HCT116 (cell line): Measurements from ENCODE around the gene DAPK3. TPM values are rescaled to one million over a fixed set of nuclear protein-coding genes. Genes with fewer than 3 reads are reported as not detected.

Experiments used
- ATAC-seq: fragments of 200-7000 bp; cut with Tn5 transposase; 2 replicates; pipeline ENCODE4 v1.9.1; 2020; ENCODE audit warnings: mild to moderate bottlenecking, moderate library complexity
- BruUV-seq: library from RNA; stranded (reverse); fragments of 400-500 nt; replicated peaks from 2 replicates; lab custom pipeline; 2021; lab: Mats Ljungman, UMichigan
- CTCF ChIA-PET: fragments of 300-600 bp; sonication (Branson Sonifier 250); formaldehyde crosslinking; loops from one replicate; lab custom pipeline; 2021; ENCODE audit warnings: antibody characterized with exemption; lab: Charles Lee
- POLR2A ChIA-PET: fragments of 300-600, 350-600 bp; sonication (Branson Sonifier 250); formaldehyde crosslinking; loops from one replicate; lab custom pipeline; 2021; ENCODE audit warnings: antibody characterized with exemption; lab: Charles Lee
- RAD21 ChIA-PET, 2 experiments: fragments of 300-600 bp; sonication (Branson Sonifier 250); formaldehyde crosslinking; loops; one replicate each; lab custom pipeline; 2023; ENCODE audit warnings: low total read pairs in 2 of 2; ENCODE audit not compliant: uncharacterized antibody in 2 of 2, unreplicated experiment in 2 of 2, low non-redundant PET in 1 of 2; lab: Charles Lee
- DNase-seq: peaks from one replicate; pipeline ENCODE4 v3.0.0-alpha.2; 2010; ENCODE audit warnings: low read depth, low spot score
- H2AFZ ChIP-seq: fragments of 200-600 bp; shearing (Covaris generic), sonication (generic); 2 replicates; pipeline ENCODE4 v1.6.1; 2017; ENCODE audit warnings: low read depth, mixed run types, mixed read lengths, antibody characterized with exemption, low read length; ENCODE audit not compliant: poor library complexity, severe bottlenecking
- H3K27ac ChIP-seq: 2 replicates; pipeline ENCODE4 v1.5.1; 2012; ENCODE audit warnings: low read depth, low read length
- H3K27me3 ChIP-seq: fragments of 200-600 bp; sonication (generic); 2 replicates; pipeline ENCODE4 v1.6.1; 2016; ENCODE audit warnings: mixed run types, low read length, mixed read lengths; ENCODE audit not compliant: insufficient read depth
- H3K36me3 ChIP-seq, 2 experiments: fragments of 200-500 bp in 1 of 2; fragments of 200-600 bp in 1 of 2; sonication (Bioruptor generic) in 1 of 2; sonication (generic) in 1 of 2; 2 replicates each; pipeline versions ENCODE4 v1.5.1 to v1.6.1; 2014 to 2016; ENCODE audit warnings: low read length in 2 of 2, inconsistent platforms in 1 of 2, mixed read lengths in 1 of 2, mixed run types in 1 of 2; ENCODE audit not compliant: insufficient read depth in 2 of 2, control insufficient read depth in 1 of 2
- H3K4me1 ChIP-seq, 2 experiments: fragments of 200-600 bp in 1 of 2; sonication (generic) in 1 of 2; 2 replicates each; pipeline versions ENCODE4 v1.5.1 to v1.6.1; 2012 to 2017; ENCODE audit warnings: low read length in 2 of 2, inconsistent platforms in 1 of 2, mild to moderate bottlenecking in 1 of 2, mixed read lengths in 1 of 2, mixed run types in 1 of 2, moderate library complexity in 1 of 2; ENCODE audit not compliant: insufficient read depth in 2 of 2, control insufficient read depth in 1 of 2
- H3K4me2 ChIP-seq: fragments of 200-600 bp; sonication (generic); 2 replicates; pipeline ENCODE4 v1.6.1; 2017; ENCODE audit warnings: mixed run types, low read length, mixed read lengths
- H3K4me3 ChIP-seq, 2 experiments: fragments of 200-600 bp in 1 of 2; sonication (generic) in 1 of 2; replicated peaks in 1 of 2; 2 replicates each; pipeline ENCODE4 v1.5.1; 2011 to 2016; ENCODE audit warnings: low read length in 2 of 2, control low read depth in 1 of 2, low read depth in 1 of 2, mild to moderate bottlenecking in 1 of 2, mixed read lengths in 1 of 2, mixed run types in 1 of 2
- H3K79me2 ChIP-seq: fragments of 200-600 bp; sonication (generic); 2 replicates; pipeline ENCODE4 v1.6.1; 2017; ENCODE audit warnings: mild to moderate bottlenecking, mixed run types, low read length, moderate library complexity, mixed read lengths; ENCODE audit not compliant: insufficient read depth
- H3K9ac ChIP-seq: fragments of 200-600 bp; sonication (generic); 2 replicates; pipeline ENCODE4 v1.6.1; 2016; ENCODE audit warnings: low read length, mixed read lengths
- H3K9me2 ChIP-seq: fragments of 200-600 bp; sonication (generic), shearing (Covaris generic); 2 replicates; pipeline ENCODE4 v1.6.1; 2017; ENCODE audit warnings: mixed run types, mild to moderate bottlenecking, moderate library complexity; ENCODE audit not compliant: insufficient read depth
- H3K9me3 ChIP-seq, 2 experiments: fragments of 200-500 bp in 1 of 2; fragments of 200-600 bp in 1 of 2; sonication (Bioruptor generic) in 1 of 2; sonication (generic) in 1 of 2; 2 replicates each; pipeline ENCODE4 v1.6.1; 2014 to 2017; ENCODE audit warnings: low read length in 2 of 2, mixed read lengths in 2 of 2, inconsistent platforms in 1 of 2, low read depth in 1 of 2, mild to moderate bottlenecking in 1 of 2, mixed run types in 1 of 2, moderate library complexity in 1 of 2; ENCODE audit not compliant: control insufficient read depth in 1 of 2, insufficient read depth in 1 of 2
- H4K20me1 ChIP-seq: fragments of 200-600 bp; sonication (generic), shearing (Covaris generic); 2 replicates; pipeline ENCODE4 v1.6.1; 2017; ENCODE audit warnings: mixed run types, mild to moderate bottlenecking, moderate library complexity; ENCODE audit not compliant: insufficient read depth
- CBX3 ChIP-seq: IDR thresholded peaks from 2 replicates; pipeline ENCODE4 v1.6.1; 2012; ENCODE audit warnings: low read depth
- CEBPB ChIP-seq: IDR thresholded peaks from 2 replicates; pipeline ENCODE4 v1.6.1; 2012; ENCODE audit warnings: low read depth
- EZH2 ChIP-seq: fragments of 200-600 bp; sonication (generic); IDR thresholded peaks from 2 replicates; pipeline ENCODE4 v1.6.1; 2017; ENCODE audit warnings: antibody characterized with exemption, mixed run types
- FOSL1 ChIP-seq: IDR thresholded peaks from 2 replicates; pipeline ENCODE4 v1.6.1; 2012; ENCODE audit warnings: low read depth
- POLR2A ChIP-seq: IDR thresholded peaks from 2 replicates; pipeline ENCODE4 v1.7.0; 2011; ENCODE audit warnings: borderline replicate concordance; ENCODE audit not compliant: insufficient read depth, insufficient read length; ENCODE audit errors: extremely low read depth
- POLR2AphosphoS5 ChIP-seq: IDR thresholded peaks from 2 replicates; pipeline ENCODE4 v1.6.1; 2011; ENCODE audit warnings: mild to moderate bottlenecking, low read depth, low read length, moderate library complexity
- RAD21 ChIP-seq: IDR thresholded peaks from 2 replicates; pipeline ENCODE4 v1.6.1; 2012; ENCODE audit warnings: low read depth, mild to moderate bottlenecking
- SIN3A ChIP-seq: IDR thresholded peaks from 2 replicates; pipeline ENCODE4 v1.6.1; 2012; ENCODE audit warnings: low read depth
- SRF ChIP-seq: IDR thresholded peaks from 2 replicates; pipeline ENCODE4 v1.6.1; 2012; ENCODE audit warnings: low read depth
- ZFX ChIP-seq: fragments of 450-650 bp; IDR thresholded peaks from 2 replicates; pipeline ENCODE4 v1.6.1; 2017
- intact Hi-C: fragments of 100-400 bp; cut with micrococcal nuclease; formaldehyde crosslinking; loops from 2 replicates; pipeline ENCODE4 v1.10.0; 2022
- total RNA-seq: library from RNA; stranded (reverse); gene quantifications from one replicate; pipeline ENCODE4 v1.2.1, GENCODE V29; 2021; ENCODE audit not compliant: unreplicated experiment
- TF ChIP-seq, protein P1 (sequence below): IDR thresholded peaks from 2 replicates; pipeline ENCODE4 v1.6.1; 2012
- TF ChIP-seq, protein P2 (sequence below): IDR thresholded peaks from 2 replicates; pipeline ENCODE4 v1.6.1; 2011; ENCODE audit warnings: mild to moderate bottlenecking, low read length, moderate library complexity; ENCODE audit not compliant: insufficient replicate concordance; ENCODE audit errors: extremely low read depth
- TF ChIP-seq, protein P3 (sequence below): IDR thresholded peaks from 2 replicates; pipeline ENCODE4 v1.6.1; 2012
- TF ChIP-seq, protein P4 (sequence below): IDR thresholded peaks from 2 replicates; pipeline ENCODE4 v1.6.1; 2012; ENCODE audit warnings: low read depth
- TF ChIP-seq, protein P5 (sequence below), 3 experiments: fragments of 200-600 bp in 1 of 3; sonication (generic) in 1 of 3; IDR thresholded peaks in 2 of 3; conservative IDR thresholded peaks in 1 of 3; 2 replicates each; pipeline ENCODE4 v1.5.1; 2012 to 2017; ENCODE audit warnings: low read depth in 2 of 3, low read length in 2 of 3, antibody characterized with exemption in 1 of 3, borderline replicate concordance in 1 of 3, control low read depth in 1 of 3, mild to moderate bottlenecking in 1 of 3, mixed read lengths in 1 of 3, mixed run types in 1 of 3, moderate library complexity in 1 of 3; ENCODE audit not compliant: insufficient read depth in 1 of 3

The DAPK3 gene
- total RNA-seq, 1 experiment from 2014 or later = 54.8 TPM

DNA sequence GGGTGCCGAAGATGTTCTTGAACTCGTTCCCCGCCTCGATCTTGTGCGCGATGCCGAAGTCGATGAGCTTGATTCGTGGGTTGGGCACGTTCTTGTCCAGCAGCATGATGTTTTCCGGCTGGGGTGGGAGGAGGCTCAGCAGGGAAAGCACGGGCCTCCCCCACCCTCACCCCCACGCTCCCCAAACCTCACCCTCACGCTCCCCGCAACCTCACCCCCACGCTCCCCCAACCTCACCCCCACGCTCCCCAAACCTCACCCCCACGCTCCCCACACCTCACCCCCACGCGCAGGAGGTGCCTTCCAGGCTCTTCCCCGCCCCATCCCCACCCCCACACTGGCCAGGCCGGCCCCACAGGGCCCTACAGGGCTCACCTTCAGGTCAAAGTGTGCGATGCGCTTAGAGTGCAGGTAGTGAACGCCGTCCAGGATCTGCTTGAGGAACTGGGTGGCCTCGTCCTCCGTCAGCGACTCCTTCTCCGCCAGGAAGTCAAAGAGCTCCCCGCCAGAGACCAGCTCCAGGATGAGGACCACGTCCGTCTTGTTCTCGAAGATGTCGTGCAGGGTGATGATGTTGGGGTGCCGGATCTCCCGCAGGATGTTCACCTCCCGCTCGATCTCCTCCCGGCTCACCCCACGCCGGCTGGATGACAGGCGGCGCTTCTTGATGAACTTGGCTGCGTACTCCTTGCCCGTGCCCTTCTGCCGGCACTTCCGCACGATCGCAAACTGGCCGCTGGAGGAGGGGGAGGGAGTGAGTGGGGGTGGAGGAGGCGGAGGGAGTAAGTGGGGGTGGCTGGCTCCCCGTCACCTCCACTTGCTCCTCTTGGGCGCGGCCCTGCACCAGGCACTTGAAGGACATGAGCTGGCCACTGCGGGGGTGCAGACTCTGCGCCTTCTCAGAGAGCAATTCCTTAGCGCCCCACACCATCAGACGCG lies 6.4 kb downstream of the DAPK3 start:
- intact Hi-C loops = no loop called here
- no peak overlapping the region for H2AFZ ChIP-seq
- H3K4me3 ChIP-seq = no peak overlapping the region
- H3K27me3 ChIP-seq = no peaks in the 10 kb centered on the region
- ChIA-PET CTCF (no interaction called here), RAD21 (no interaction called here), POLR2A (no interaction called here)
- no peak for TF ChIP-seq CBX3
- TF ChIP-seq, protein P1, sequence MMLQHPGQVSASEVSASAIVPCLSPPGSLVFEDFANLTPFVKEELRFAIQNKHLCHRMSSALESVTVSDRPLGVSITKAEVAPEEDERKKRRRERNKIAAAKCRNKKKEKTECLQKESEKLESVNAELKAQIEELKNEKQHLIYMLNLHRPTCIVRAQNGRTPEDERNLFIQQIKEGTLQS = no peak
- TF ChIP-seq POLR2AphosphoS5 = no peak
- TF ChIP-seq, protein P2, sequence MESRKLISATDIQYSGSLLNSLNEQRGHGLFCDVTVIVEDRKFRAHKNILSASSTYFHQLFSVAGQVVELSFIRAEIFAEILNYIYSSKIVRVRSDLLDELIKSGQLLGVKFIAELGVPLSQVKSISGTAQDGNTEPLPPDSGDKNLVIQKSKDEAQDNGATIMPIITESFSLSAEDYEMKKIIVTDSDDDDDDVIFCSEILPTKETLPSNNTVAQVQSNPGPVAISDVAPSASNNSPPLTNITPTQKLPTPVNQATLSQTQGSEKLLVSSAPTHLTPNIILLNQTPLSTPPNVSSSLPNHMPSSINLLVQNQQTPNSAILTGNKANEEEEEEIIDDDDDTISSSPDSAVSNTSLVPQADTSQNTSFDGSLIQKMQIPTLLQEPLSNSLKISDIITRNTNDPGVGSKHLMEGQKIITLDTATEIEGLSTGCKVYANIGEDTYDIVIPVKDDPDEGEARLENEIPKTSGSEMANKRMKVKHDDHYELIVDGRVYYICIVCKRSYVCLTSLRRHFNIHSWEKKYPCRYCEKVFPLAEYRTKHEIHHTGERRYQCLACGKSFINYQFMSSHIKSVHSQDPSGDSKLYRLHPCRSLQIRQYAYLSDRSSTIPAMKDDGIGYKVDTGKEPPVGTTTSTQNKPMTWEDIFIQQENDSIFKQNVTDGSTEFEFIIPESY = no peak
- TF ChIP-seq FOSL1 = no peak
- no peak for TF ChIP-seq ZFX
- no peak for TF ChIP-seq SRF
- TF ChIP-seq, protein P3, sequence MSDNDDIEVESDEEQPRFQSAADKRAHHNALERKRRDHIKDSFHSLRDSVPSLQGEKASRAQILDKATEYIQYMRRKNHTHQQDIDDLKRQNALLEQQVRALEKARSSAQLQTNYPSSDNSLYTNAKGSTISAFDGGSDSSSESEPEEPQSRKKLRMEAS = no peak
- no peak for TF ChIP-seq SIN3A
- no peak for TF ChIP-seq POLR2A
- TF ChIP-seq EZH2 = no peak
- no peak for TF ChIP-seq CEBPB
- TF ChIP-seq, protein P4, sequence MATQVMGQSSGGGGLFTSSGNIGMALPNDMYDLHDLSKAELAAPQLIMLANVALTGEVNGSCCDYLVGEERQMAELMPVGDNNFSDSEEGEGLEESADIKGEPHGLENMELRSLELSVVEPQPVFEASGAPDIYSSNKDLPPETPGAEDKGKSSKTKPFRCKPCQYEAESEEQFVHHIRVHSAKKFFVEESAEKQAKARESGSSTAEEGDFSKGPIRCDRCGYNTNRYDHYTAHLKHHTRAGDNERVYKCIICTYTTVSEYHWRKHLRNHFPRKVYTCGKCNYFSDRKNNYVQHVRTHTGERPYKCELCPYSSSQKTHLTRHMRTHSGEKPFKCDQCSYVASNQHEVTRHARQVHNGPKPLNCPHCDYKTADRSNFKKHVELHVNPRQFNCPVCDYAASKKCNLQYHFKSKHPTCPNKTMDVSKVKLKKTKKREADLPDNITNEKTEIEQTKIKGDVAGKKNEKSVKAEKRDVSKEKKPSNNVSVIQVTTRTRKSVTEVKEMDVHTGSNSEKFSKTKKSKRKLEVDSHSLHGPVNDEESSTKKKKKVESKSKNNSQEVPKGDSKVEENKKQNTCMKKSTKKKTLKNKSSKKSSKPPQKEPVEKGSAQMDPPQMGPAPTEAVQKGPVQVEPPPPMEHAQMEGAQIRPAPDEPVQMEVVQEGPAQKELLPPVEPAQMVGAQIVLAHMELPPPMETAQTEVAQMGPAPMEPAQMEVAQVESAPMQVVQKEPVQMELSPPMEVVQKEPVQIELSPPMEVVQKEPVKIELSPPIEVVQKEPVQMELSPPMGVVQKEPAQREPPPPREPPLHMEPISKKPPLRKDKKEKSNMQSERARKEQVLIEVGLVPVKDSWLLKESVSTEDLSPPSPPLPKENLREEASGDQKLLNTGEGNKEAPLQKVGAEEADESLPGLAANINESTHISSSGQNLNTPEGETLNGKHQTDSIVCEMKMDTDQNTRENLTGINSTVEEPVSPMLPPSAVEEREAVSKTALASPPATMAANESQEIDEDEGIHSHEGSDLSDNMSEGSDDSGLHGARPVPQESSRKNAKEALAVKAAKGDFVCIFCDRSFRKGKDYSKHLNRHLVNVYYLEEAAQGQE = no peak
- no peak for TF ChIP-seq RAD21
- TF ChIP-seq, protein P5, sequence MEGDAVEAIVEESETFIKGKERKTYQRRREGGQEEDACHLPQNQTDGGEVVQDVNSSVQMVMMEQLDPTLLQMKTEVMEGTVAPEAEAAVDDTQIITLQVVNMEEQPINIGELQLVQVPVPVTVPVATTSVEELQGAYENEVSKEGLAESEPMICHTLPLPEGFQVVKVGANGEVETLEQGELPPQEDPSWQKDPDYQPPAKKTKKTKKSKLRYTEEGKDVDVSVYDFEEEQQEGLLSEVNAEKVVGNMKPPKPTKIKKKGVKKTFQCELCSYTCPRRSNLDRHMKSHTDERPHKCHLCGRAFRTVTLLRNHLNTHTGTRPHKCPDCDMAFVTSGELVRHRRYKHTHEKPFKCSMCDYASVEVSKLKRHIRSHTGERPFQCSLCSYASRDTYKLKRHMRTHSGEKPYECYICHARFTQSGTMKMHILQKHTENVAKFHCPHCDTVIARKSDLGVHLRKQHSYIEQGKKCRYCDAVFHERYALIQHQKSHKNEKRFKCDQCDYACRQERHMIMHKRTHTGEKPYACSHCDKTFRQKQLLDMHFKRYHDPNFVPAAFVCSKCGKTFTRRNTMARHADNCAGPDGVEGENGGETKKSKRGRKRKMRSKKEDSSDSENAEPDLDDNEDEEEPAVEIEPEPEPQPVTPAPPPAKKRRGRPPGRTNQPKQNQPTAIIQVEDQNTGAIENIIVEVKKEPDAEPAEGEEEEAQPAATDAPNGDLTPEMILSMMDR (IDR thresholded peaks at IDR 0.05 in 2 of 3, conservative IDR thresholded peaks at IDR 0.05 in 1 of 3; ENCODE audit: borderline replicate concordance in 1 of 3, insufficient read depth in 1 of 3, low read depth in 2 of 3, low read length in 2 of 3) = no peak
- no peaks in the 10 kb centered on the region for H3K9me3 ChIP-seq
- ATAC-seq (no peak), DNase-seq (no peak)
- peaks cover 12 to 42% of the 10 kb centered on the region in 2 experiments; a peak in 3 of 4 replicates for H3K36me3 ChIP-seq
- H3K79me2 ChIP-seq = peaks cover 40% of the 10 kb centered on the region
- H3K9me2 ChIP-seq = no peaks in the 10 kb centered on the region
- no peak overlapping the region for H3K4me2 ChIP-seq
- BruUV-seq = no TSS peak
- peaks cover 14 to 20% of the 10 kb centered on the region in 2 experiments for H3K4me1 ChIP-seq
- no peak overlapping the region for H3K27ac ChIP-seq
- H3K9ac ChIP-seq = no peak overlapping the region
- no peaks in the 10 kb centered on the region for H4K20me1 ChIP-seq
